ENCODE data around the gene SCRT2. TPM values are rescaled to one million over a fixed set of nuclear protein-coding genes. Genes with fewer than 3 reads are reported as not detected.

The SCRT2 gene
- total and polyA plus RNA-seq, 7 experiments from 2014 or later = not detected

DNA sequence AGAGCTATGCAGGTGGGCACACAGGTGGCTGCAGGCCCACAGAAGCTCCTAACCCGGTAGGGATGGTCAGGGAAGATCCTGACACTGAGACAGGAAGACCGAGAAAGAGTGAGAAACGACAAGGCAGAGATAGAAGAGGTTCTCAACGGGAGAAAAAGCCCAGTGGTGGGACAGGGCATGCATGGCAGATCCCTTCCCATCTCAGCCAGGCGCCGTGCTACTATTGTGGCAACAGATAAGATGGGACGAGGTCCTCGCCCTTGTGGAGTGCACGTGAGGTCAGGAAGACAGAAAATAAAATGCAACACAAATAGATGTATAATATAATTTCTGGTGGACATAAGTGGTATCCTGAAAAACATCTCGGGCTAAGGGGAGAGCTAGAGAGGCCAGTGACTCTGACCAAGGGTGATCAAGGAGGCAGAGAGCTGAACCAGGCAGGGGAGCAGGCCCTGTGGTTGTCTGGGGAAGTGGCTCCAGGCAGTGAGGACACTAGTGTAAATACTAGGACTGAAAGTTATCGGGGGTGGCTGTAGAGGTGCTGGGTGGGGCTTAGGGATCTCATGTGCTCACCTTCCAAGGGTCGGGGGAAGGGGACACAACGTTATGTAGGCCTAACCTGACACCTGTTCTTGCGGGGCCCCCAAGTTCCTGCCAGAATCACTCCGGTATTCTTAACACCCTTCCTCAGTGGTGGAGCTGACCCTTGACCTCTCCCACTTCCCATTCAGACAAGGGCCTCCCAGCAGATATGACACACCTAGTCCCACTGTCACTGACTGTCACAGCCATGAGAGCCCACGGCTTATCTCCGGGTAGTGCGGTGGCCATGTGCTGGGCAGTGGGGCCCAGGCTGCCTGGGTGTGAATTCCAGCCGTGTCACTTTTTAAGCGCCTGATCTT lies 23.6 kb downstream of the SCRT2 start:
- ChIA-PET CTCF (no interaction called here), POLR2A (no interaction called here)
- peak overlapping the region; percentile 14 to 88 (median 65) for H3K4me3 Mint-ChIP-seq
- peaks cover 0 to 33% (median 17%) of the 10 kb centered on the region in 7 donors for H3K4me1 Mint-ChIP-seq
- intact Hi-C loops (cut with micrococcal nuclease) = loop anchor here in 1 of 2 donors (2.0 to 10.0 kb wide), 3 partner anchors 15 to 195 kb away; no protein-coding TSS in a partner anchor
- DNase-seq (no peak), ATAC-seq (no peak)
- Histone ChIP-seq H3K27me3 (ENCODE audit: control insufficient read depth in 2 of 2, insufficient read depth in 2 of 2, low read length in 2 of 2) (no peaks in the 10 kb centered on the region), H3K27ac (ENCODE audit: low read depth, low read length) (no peak overlapping the region), H3K4me3 (ENCODE audit: low read length) (peak overlapping the region; percentile 53), H3K9me3 (ENCODE audit: control insufficient read depth in 2 of 3, low read length in 3 of 3) (no peaks in the 10 kb centered on the region), H3K4me1 (ENCODE audit: control insufficient read depth in 2 of 2, insufficient read depth in 2 of 2, low read length in 2 of 2) (peaks cover 12 to 14% of the 10 kb centered on the region in 2 donors), H3K36me3 (ENCODE audit: control insufficient read depth in 2 of 3, insufficient read depth in 3 of 3, low read length in 3 of 3) (no peaks in the 10 kb centered on the region)
- H3K9me3 Mint-ChIP-seq = peaks cover 0 to 4% (median 0%) of the 10 kb centered on the region in 11 donors
- peaks cover 5 to 27% (median 18%) of the 10 kb centered on the region in 5 donors for H3K27me3 Mint-ChIP-seq
- peak overlapping the region in 2 of 9 donors; percentile 13 to 81 for H3K27ac Mint-ChIP-seq
- peaks cover 0 to 20% (median 4%) of the 10 kb centered on the region in 5 donors for H3K36me3 Mint-ChIP-seq

DNA sequence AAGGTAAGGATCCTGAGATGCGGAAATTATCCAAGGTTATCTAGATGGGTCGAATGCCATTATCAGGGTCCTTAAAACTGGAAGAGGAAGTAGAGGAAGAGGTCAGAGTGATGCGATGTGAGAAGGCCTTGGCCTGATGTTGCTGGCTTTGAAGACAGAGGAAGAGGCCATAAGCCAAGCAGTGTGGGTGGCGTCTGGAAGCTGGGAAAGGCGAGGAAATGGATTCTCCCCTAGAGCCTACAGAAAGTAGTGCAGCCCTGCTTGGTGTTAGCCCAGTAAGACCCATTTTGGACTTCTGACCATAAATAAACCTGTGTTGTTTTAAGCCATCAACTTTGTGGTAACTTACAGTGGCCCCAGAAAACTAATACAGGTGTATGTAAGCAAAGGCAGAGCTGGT lies 24.6 kb downstream of the SCRT2 start:
- Histone ChIP-seq H3K27ac (ENCODE audit: low read depth, low read length) (no peak overlapping the region), H3K4me3 (ENCODE audit: low read length) (no peak overlapping the region), H3K4me1 (ENCODE audit: control insufficient read depth in 2 of 2, insufficient read depth in 2 of 2, low read length in 2 of 2) (peaks cover 12 to 14% of the 10 kb centered on the region in 2 donors), H3K27me3 (ENCODE audit: control insufficient read depth in 2 of 2, insufficient read depth in 2 of 2, low read length in 2 of 2) (no peaks in the 10 kb centered on the region), H3K36me3 (ENCODE audit: control insufficient read depth in 2 of 3, insufficient read depth in 3 of 3, low read length in 3 of 3) (no peaks in the 10 kb centered on the region), H3K9me3 (ENCODE audit: control insufficient read depth in 2 of 3, low read length in 3 of 3) (no peaks in the 10 kb centered on the region)
- H3K9me3 Mint-ChIP-seq = peaks cover 0 to 4% (median 0%) of the 10 kb centered on the region in 11 donors
- H3K4me3 Mint-ChIP-seq = peak overlapping the region in 5 of 10 donors; percentile 3 to 63 (median 49)
- ChIA-PET CTCF (no interaction called here), POLR2A (no interaction called here)
- H3K27ac Mint-ChIP-seq = no peak overlapping the region
- peaks cover 0 to 33% (median 17%) of the 10 kb centered on the region in 7 donors for H3K4me1 Mint-ChIP-seq
- DNase-seq (no peak), ATAC-seq (no peak)
- intact Hi-C loops (cut with micrococcal nuclease) = loop anchor here in 1 of 2 donors (5.0 to 10.0 kb wide), 2 partner anchors 166 to 196 kb away; no protein-coding TSS in a partner anchor
- H3K27me3 Mint-ChIP-seq = peaks cover 3 to 23% (median 15%) of the 10 kb centered on the region in 5 donors
- peaks cover 0 to 21% (median 4%) of the 10 kb centered on the region in 5 donors for H3K36me3 Mint-ChIP-seq

DNA sequence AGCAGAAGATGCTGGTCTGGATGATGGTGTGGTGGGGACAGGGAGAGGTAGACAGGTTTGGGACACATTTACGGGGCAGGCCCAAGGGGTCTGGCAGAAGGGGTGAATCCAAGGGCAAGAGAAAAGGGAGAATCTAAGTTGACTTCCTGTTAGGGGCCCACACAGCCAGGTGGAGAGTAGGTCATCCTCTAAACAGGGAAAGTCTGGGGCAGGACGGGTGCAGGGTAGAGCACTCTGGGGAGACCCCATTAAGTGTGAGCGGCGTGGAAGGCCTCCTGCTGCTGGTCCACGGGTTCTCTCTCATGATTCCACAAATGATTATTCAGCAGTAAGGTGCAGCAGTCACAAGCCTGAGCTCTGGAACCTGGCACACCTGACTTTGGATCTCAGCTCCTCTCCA lies 25.3 kb downstream of the SCRT2 start:
- DNase-seq (no peak), ATAC-seq (no peak)
- Histone ChIP-seq H3K9me3 (ENCODE audit: control insufficient read depth in 2 of 3, low read length in 3 of 3) (no peaks in the 10 kb centered on the region), H3K27ac (ENCODE audit: low read depth, low read length) (no peak overlapping the region), H3K36me3 (ENCODE audit: control insufficient read depth in 2 of 3, insufficient read depth in 3 of 3, low read length in 3 of 3) (no peaks in the 10 kb centered on the region), H3K4me1 (ENCODE audit: control insufficient read depth in 2 of 2, insufficient read depth in 2 of 2, low read length in 2 of 2) (peaks cover 12 to 14% of the 10 kb centered on the region in 2 donors), H3K27me3 (ENCODE audit: control insufficient read depth in 2 of 2, insufficient read depth in 2 of 2, low read length in 2 of 2) (no peaks in the 10 kb centered on the region), H3K4me3 (ENCODE audit: low read length) (no peak overlapping the region)
- intact Hi-C loops (cut with micrococcal nuclease) = loop anchor here in 1 of 2 donors (5.0 to 10.0 kb wide), 2 partner anchors 165 to 197 kb away; no protein-coding TSS in a partner anchor
- POLR2A ChIA-PET = no interaction called here
- Mint-ChIP-seq H3K4me3 (peak overlapping the region in 1 of 10 donors; percentile 51), H3K9me3 (peaks cover 0 to 4% (median 0%) of the 10 kb centered on the region in 11 donors), H3K27ac (no peak overlapping the region), H3K36me3 (peaks cover 0 to 21% (median 4%) of the 10 kb centered on the region in 5 donors), H3K4me1 (peaks cover 0 to 36% (median 17%) of the 10 kb centered on the region in 7 donors), H3K27me3 (peaks cover 0 to 19% (median 9%) of the 10 kb centered on the region in 5 donors)
- CTCF ChIA-PET = no interaction called here

GRCh38 chr20:647479-648019 lies 28.1 kb downstream of the SCRT2 start:
- Histone ChIP-seq H3K4me1 (ENCODE audit: control insufficient read depth in 2 of 2, insufficient read depth in 2 of 2, low read length in 2 of 2) (peaks cover 2 to 9% of the 10 kb centered on the region in 2 donors), H3K27ac (ENCODE audit: low read depth, low read length) (no peak overlapping the region), H3K4me3 (ENCODE audit: low read length) (no peak overlapping the region), H3K9me3 (ENCODE audit: control insufficient read depth in 2 of 3, low read length in 3 of 3) (no peaks in the 10 kb centered on the region), H3K27me3 (ENCODE audit: control insufficient read depth in 2 of 2, insufficient read depth in 2 of 2, low read length in 2 of 2) (peaks cover 0 to 10% of the 10 kb centered on the region in 2 donors), H3K36me3 (ENCODE audit: control insufficient read depth in 2 of 3, insufficient read depth in 3 of 3, low read length in 3 of 3) (no peaks in the 10 kb centered on the region)
- H3K4me1 Mint-ChIP-seq = peaks cover 0 to 24% (median 18%) of the 10 kb centered on the region in 7 donors
- CTCF ChIA-PET = no interaction called here
- DNase-seq = no peak
- H3K27ac Mint-ChIP-seq = no peak overlapping the region
- no peak overlapping the region for H3K4me3 Mint-ChIP-seq
- H3K9me3 Mint-ChIP-seq = peaks cover 0 to 4% (median 0%) of the 10 kb centered on the region in 11 donors
- peaks cover 0 to 21% (median 4%) of the 10 kb centered on the region in 5 donors for H3K36me3 Mint-ChIP-seq
- H3K27me3 Mint-ChIP-seq = peaks cover 14 to 31% (median 17%) of the 10 kb centered on the region in 5 donors
- ATAC-seq = no peak
- POLR2A ChIA-PET = no interaction called here
- intact Hi-C loops (cut with micrococcal nuclease) = no loop called here

- H3K27ac Mint-ChIP-seq = no peak overlapping the region
- H3K36me3 Mint-ChIP-seq = peaks cover 0 to 21% (median 4%) of the 10 kb centered on the region in 5 donors
- ChIA-PET POLR2A (no interaction called here), CTCF (no interaction called here)
- H3K9me3 Mint-ChIP-seq = peaks cover 0 to 4% (median 0%) of the 10 kb centered on the region in 11 donors
- Histone ChIP-seq H3K36me3 (ENCODE audit: control insufficient read depth in 2 of 3, insufficient read depth in 3 of 3, low read length in 3 of 3) (no peaks in the 10 kb centered on the region), H3K27ac (ENCODE audit: low read depth, low read length) (no peak overlapping the region), H3K4me1 (ENCODE audit: control insufficient read depth in 2 of 2, insufficient read depth in 2 of 2, low read length in 2 of 2) (peaks cover 0 to 3% of the 10 kb centered on the region in 2 donors), H3K4me3 (ENCODE audit: low read length) (no peak overlapping the region), H3K9me3 (ENCODE audit: control insufficient read depth in 2 of 3, low read length in 3 of 3) (no peaks in the 10 kb centered on the region), H3K27me3 (ENCODE audit: control insufficient read depth in 2 of 2, insufficient read depth in 2 of 2, low read length in 2 of 2) (peaks cover 0 to 11% of the 10 kb centered on the region in 2 donors)
- H3K4me1 Mint-ChIP-seq = peaks cover 0 to 17% (median 13%) of the 10 kb centered on the region in 7 donors
- no peak overlapping the region for H3K4me3 Mint-ChIP-seq
- intact Hi-C loops (cut with micrococcal nuclease) = no loop called here
- H3K27me3 Mint-ChIP-seq = peaks cover 14 to 30% (median 17%) of the 10 kb centered on the region in 5 donors
- ATAC-seq (no peak), DNase-seq (no peak)
Observed at GRCh38 chr20:646868-647233, 28.8 kb downstream of the SCRT2 start.

GRCh38 chr20:646107-646867 lies 29.3 kb downstream of the SCRT2 start:
- ChIA-PET POLR2A (no interaction called here), CTCF (interaction anchor here (0.6 to 1.1 kb wide), 2 partner anchors 12 to 293 kb away, joined by 3 to 5 read pairs; no protein-coding TSS in a partner anchor)
- no peak overlapping the region for H3K4me3 Mint-ChIP-seq
- H3K4me1 ChIP-seq (ENCODE audit: control insufficient read depth in 2 of 2, insufficient read depth in 2 of 2, low read length in 2 of 2) = no peaks in the 10 kb centered on the region
- H3K27me3 ChIP-seq (ENCODE audit: control insufficient read depth in 2 of 2, insufficient read depth in 2 of 2, low read length in 2 of 2) = peaks cover 0 to 11% of the 10 kb centered on the region in 2 donors
- peaks cover 0 to 23% (median 4%) of the 10 kb centered on the region in 5 donors for H3K36me3 Mint-ChIP-seq
- peaks cover 0 to 15% (median 13%) of the 10 kb centered on the region in 7 donors for H3K4me1 Mint-ChIP-seq
- H3K4me3 ChIP-seq (ENCODE audit: low read length) = no peak overlapping the region
- H3K9me3 Mint-ChIP-seq = peaks cover 0 to 4% (median 0%) of the 10 kb centered on the region in 11 donors
- no peak overlapping the region for H3K27ac Mint-ChIP-seq
- H3K27ac ChIP-seq (ENCODE audit: low read depth, low read length) = no peak overlapping the region
- no peaks in the 10 kb centered on the region for H3K9me3 ChIP-seq (ENCODE audit: control insufficient read depth in 2 of 3, low read length in 3 of 3)
- no peak for ATAC-seq
- intact Hi-C loops (cut with micrococcal nuclease) = no loop called here
- no peak for DNase-seq
- peaks cover 18 to 24% (median 21%) of the 10 kb centered on the region in 5 donors for H3K27me3 Mint-ChIP-seq
- H3K36me3 ChIP-seq (ENCODE audit: control insufficient read depth in 2 of 3, insufficient read depth in 3 of 3, low read length in 3 of 3) = no peaks in the 10 kb centered on the region
